Thyroid gland (tissue), 4 donors: Measurements from ENCODE around the gene PRSS12. TPM values are rescaled to one million over a fixed set of nuclear protein-coding genes. Genes with fewer than 3 reads are reported as not detected.

Source experiments
- DNase-seq, 2 donors: peaks; one replicate each; pipeline ENCODE4 v3.0.0-alpha.2; 2019
- H3K27ac ChIP-seq, 3 donors: fragments of 200-600 bp; sonication (generic); 1 replicate in 2 of 3; 2 replicates in 1 of 3; pipeline ENCODE4 v1.5.1; 2016 to 2019; ENCODE audit warnings: mild to moderate bottlenecking in 1 of 3, moderate library complexity in 1 of 3
- H3K27me3 ChIP-seq: fragments of 200-600 bp; sonication (generic); one replicate; pipeline ENCODE4 v1.5.1; 2019
- H3K36me3 ChIP-seq, 2 donors: fragments of 200-600 bp; sonication (generic); one replicate each; pipeline ENCODE4 v1.5.1; 2016 to 2019
- H3K4me1 ChIP-seq, 2 donors: fragments of 200-600 bp; sonication (generic); one replicate each; pipeline ENCODE4 v1.5.1; 2017 to 2019
- H3K4me3 ChIP-seq, 3 donors: fragments of 200-600 bp; sonication (generic); replicated peaks in 1 of 3; 1 replicate in 2 of 3; 2 replicates in 1 of 3; pipeline ENCODE4 v1.5.1; 2016; ENCODE audit warnings: mild to moderate bottlenecking in 1 of 3
- H3K9me3 ChIP-seq: fragments of 200-600 bp; sonication (generic); one replicate; pipeline ENCODE4 v1.5.1; 2017
- POLR2A ChIP-seq, 2 donors: fragments of 450-650 bp; IDR thresholded peaks; one replicate each; pipeline ENCODE4 v1.6.1; 2017; ENCODE audit warnings: antibody characterized with exemption in 2 of 2, mild to moderate bottlenecking in 2 of 2, moderate library complexity in 1 of 2
- WGBS, 2 donors: methylation state at CpG; one replicate each; pipeline ENCODE4 v1.1.5; 2017; 5-methylcytosine and 5-hydroxymethylcytosine counted together
- intact Hi-C: fragments of 100-400 bp; cut with DNase I; formaldehyde crosslinking; loops from one replicate; pipeline ENCODE4 v1.15.1; 2023
- total RNA-seq, 4 donors: library from RNA; depleted of rRNA; stranded (reverse); fragments of >200 nt; gene quantifications; one replicate each; pipeline ENCODE4 v1.2.3, GENCODE V29; 2016
- TF ChIP-seq, protein P1 (sequence below), 6 experiments: fragments of 200-600 bp in 3 of 6; fragments of 450-650 bp in 3 of 6; sonication (generic) in 3 of 6; IDR thresholded peaks; one replicate each; pipeline ENCODE4 v1.5.1; 2016 to 2019; ENCODE audit warnings: antibody characterized with exemption in 6 of 6, mild to moderate bottlenecking in 2 of 6, inconsistent platforms in 1 of 6, moderate library complexity in 1 of 6

Gene PRSS12
- total RNA-seq, 4 donors from 2014 or later, result 0.21 to 0.67 (median 0.45) TPM

DNA sequence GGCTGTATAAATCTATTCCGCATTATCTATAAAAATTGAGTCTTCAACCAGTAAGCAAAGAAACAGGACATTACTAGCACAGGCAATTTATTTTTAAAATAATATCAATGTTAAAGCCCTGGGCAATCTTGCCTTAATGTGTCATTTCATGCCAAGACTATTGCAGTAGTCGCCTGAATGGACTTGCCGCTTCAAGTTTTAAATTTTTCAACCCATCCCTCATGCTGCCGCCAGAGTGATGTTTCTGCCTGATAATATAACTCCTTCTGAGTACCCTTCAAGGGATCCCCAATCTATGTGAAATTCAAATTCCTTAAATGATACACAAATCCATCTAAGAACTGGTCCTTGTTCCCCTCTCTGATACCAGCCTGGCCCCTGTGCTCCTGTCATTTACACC is 66.9 kb downstream of the PRSS12 start:
- Histone ChIP-seq H3K4me3 (no peak overlapping the region), H3K27ac (no peak overlapping the region), H3K9me3 (no peaks in the 10 kb centered on the region), H3K36me3 (no peaks in the 10 kb centered on the region), H3K4me1 (peaks cover 20 to 26% of the 10 kb centered on the region in 2 donors), H3K27me3 (no peaks in the 10 kb centered on the region)
- no peak for TF ChIP-seq POLR2A (IDR thresholded peaks at IDR 0.05)
- TF ChIP-seq, protein P1, sequence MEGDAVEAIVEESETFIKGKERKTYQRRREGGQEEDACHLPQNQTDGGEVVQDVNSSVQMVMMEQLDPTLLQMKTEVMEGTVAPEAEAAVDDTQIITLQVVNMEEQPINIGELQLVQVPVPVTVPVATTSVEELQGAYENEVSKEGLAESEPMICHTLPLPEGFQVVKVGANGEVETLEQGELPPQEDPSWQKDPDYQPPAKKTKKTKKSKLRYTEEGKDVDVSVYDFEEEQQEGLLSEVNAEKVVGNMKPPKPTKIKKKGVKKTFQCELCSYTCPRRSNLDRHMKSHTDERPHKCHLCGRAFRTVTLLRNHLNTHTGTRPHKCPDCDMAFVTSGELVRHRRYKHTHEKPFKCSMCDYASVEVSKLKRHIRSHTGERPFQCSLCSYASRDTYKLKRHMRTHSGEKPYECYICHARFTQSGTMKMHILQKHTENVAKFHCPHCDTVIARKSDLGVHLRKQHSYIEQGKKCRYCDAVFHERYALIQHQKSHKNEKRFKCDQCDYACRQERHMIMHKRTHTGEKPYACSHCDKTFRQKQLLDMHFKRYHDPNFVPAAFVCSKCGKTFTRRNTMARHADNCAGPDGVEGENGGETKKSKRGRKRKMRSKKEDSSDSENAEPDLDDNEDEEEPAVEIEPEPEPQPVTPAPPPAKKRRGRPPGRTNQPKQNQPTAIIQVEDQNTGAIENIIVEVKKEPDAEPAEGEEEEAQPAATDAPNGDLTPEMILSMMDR (IDR thresholded peaks at IDR 0.05), result no peak
- intact Hi-C loops, result loop anchor here (10.0 kb wide), 1 partner anchor 59 kb away; no protein-coding TSS in a partner anchor
- DNase-seq, result no peak
- WGBS, 2 donors, result 97% methylated on average over 4 of the region's 4 CpGs

GRCh38 chr4:118284169-118284568 is 68.6 kb downstream of the PRSS12 start:
- no peak for DNase-seq
- Histone ChIP-seq H3K27ac (no peak overlapping the region), H3K36me3 (no peaks in the 10 kb centered on the region), H3K9me3 (no peaks in the 10 kb centered on the region), H3K4me1 (peaks cover 33 to 38% of the 10 kb centered on the region in 2 donors), H3K4me3 (no peak overlapping the region), H3K27me3 (no peaks in the 10 kb centered on the region)
- intact Hi-C loops, result loop anchor here (10.0 kb wide), 1 partner anchor 61 kb away; no protein-coding TSS in a partner anchor
- no peak for TF ChIP-seq POLR2A (IDR thresholded peaks at IDR 0.05)
- TF ChIP-seq, protein P1 (IDR thresholded peaks at IDR 0.05), result no peak
- WGBS, 2 donors, result 79 to 92% methylated on average over 3 of the region's 3 CpGs

- intact Hi-C loops, result loop anchor here (10.0 kb wide), 1 partner anchor 62 kb away; no protein-coding TSS in a partner anchor
- H3K27me3 ChIP-seq, result no peaks in the 10 kb centered on the region
- DNase-seq, result no peak
- H3K36me3 ChIP-seq, result no peaks in the 10 kb centered on the region
- H3K9me3 ChIP-seq, result no peaks in the 10 kb centered on the region
- H3K27ac ChIP-seq, result no peak overlapping the region
- WGBS, 2 donors, result 83 to 85% methylated on average over 4 of the region's 4 CpGs
- H3K4me3 ChIP-seq, result no peak overlapping the region
- peaks cover 27 to 37% of the 10 kb centered on the region in 2 donors for H3K4me1 ChIP-seq
- no peak for TF ChIP-seq POLR2A (IDR thresholded peaks at IDR 0.05)
- TF ChIP-seq, protein P1 (IDR thresholded peaks at IDR 0.05), result no peak
These were observed 70.1 kb downstream of the PRSS12 start for GRCh38 chr4:118282692-118283091.

- 31 to 33% methylated on average over 9 of the region's 9 CpGs for WGBS, 2 donors
- Histone ChIP-seq H3K36me3 (no peaks in the 10 kb centered on the region), H3K9me3 (no peaks in the 10 kb centered on the region), H3K27me3 (no peaks in the 10 kb centered on the region), H3K27ac (peak overlapping the region in 1 of 3 donors; percentile 8), H3K4me3 (no peak overlapping the region), H3K4me1 (peaks cover 24 to 31% of the 10 kb centered on the region in 2 donors)
- DNase-seq, result peak; percentile 67 to 70
- TF ChIP-seq, protein P1 (IDR thresholded peaks at IDR 0.05), result no peak
- no peak for TF ChIP-seq POLR2A (IDR thresholded peaks at IDR 0.05)
- intact Hi-C loops, result loop anchor here (10.0 kb wide), 1 partner anchor 63 kb away; no protein-coding TSS in a partner anchor
These were observed 71.0 kb downstream of the PRSS12 start for GRCh38 chr4:118281611-118282442.
